Stimulated activated naive CD8-positive, alpha-beta T cell treated with anti-CD3 and anti-CD28 coated beads, Interleukin-15, Interleukin-2, amounts not matched to agents 100 ng/mL and 50 ng/mL, for 24 hours (primary cell): Measurements from ENCODE around the gene KRT36.

Experiments
- H3K27ac Mint-ChIP-seq: one replicate; pipeline ENCODE4 v1.8.0; 2021; ENCODE audit warnings: mild to moderate bottlenecking, mixed read lengths
- H3K27me3 Mint-ChIP-seq: one replicate; pipeline ENCODE4 v1.8.0; 2021; ENCODE audit warnings: mixed read lengths
- H3K36me3 Mint-ChIP-seq: one replicate; pipeline ENCODE4 v1.8.0; 2021; ENCODE audit warnings: low read depth, mixed read lengths
- H3K4me1 Mint-ChIP-seq: one replicate; pipeline ENCODE4 v1.8.0; 2021; ENCODE audit warnings: low read depth, mixed read lengths
- H3K4me3 Mint-ChIP-seq: one replicate; pipeline ENCODE4 v1.8.0; 2021; ENCODE audit warnings: mild to moderate bottlenecking, mixed read lengths
- H3K9me3 Mint-ChIP-seq: one replicate; pipeline ENCODE4 v1.8.0; 2021; ENCODE audit warnings: mixed read lengths

Gene KRT36

GRCh38 chr17:41480136-41480535 is 9.6 kb downstream of the KRT36 start:
- Mint-ChIP-seq H3K4me1 (no peaks in the 10 kb centered on the region), H3K36me3 (no peaks in the 10 kb centered on the region), H3K27ac (no peak overlapping the region)

GRCh38 chr17:41478237-41478636 is 11.5 kb downstream of the KRT36 start:
- no peak overlapping the region for H3K4me3 Mint-ChIP-seq
- H3K27ac Mint-ChIP-seq: no peak overlapping the region
- H3K27me3 Mint-ChIP-seq: no peaks in the 10 kb centered on the region
- H3K36me3 Mint-ChIP-seq: no peaks in the 10 kb centered on the region
- no peaks in the 10 kb centered on the region for H3K9me3 Mint-ChIP-seq
- no peaks in the 10 kb centered on the region for H3K4me1 Mint-ChIP-seq

More at GRCh38 chr17:41480136-41480535, 9.6 kb downstream of the KRT36 start:
- Mint-ChIP-seq H3K4me3 (no peak overlapping the region), H3K27me3 (no peaks in the 10 kb centered on the region), H3K9me3 (no peaks in the 10 kb centered on the region)

GRCh38 chr17:41476866-41477815 is 12.6 kb downstream of the KRT36 start:
- Mint-ChIP-seq H3K9me3 (peaks cover 3% of the 10 kb centered on the region), H3K36me3 (no peaks in the 10 kb centered on the region), H3K4me3 (no peak overlapping the region)

GRCh38 chr17:41475421-41475820 is 14.3 kb downstream of the KRT36 start:
- H3K36me3 Mint-ChIP-seq: no peaks in the 10 kb centered on the region
- H3K4me3 Mint-ChIP-seq: no peak overlapping the region
- no peaks in the 10 kb centered on the region for H3K27me3 Mint-ChIP-seq

More at GRCh38 chr17:41476866-41477815, 12.6 kb downstream of the KRT36 start:
- H3K27ac Mint-ChIP-seq: no peak overlapping the region
- H3K4me1 Mint-ChIP-seq: no peaks in the 10 kb centered on the region
- no peaks in the 10 kb centered on the region for H3K27me3 Mint-ChIP-seq

GRCh38 chr17:41474863-41475262 is 14.8 kb downstream of the KRT36 start:
- H3K4me3 Mint-ChIP-seq: no peak overlapping the region
- peaks cover 3% of the 10 kb centered on the region for H3K9me3 Mint-ChIP-seq
- no peaks in the 10 kb centered on the region for H3K27me3 Mint-ChIP-seq
- no peaks in the 10 kb centered on the region for H3K4me1 Mint-ChIP-seq
- H3K27ac Mint-ChIP-seq: no peak overlapping the region
- no peaks in the 10 kb centered on the region for H3K36me3 Mint-ChIP-seq

More at GRCh38 chr17:41475421-41475820, 14.3 kb downstream of the KRT36 start:
- Mint-ChIP-seq H3K4me1 (no peaks in the 10 kb centered on the region), H3K27ac (no peak overlapping the region), H3K9me3 (peaks cover 3% of the 10 kb centered on the region)

- H3K9me3 Mint-ChIP-seq: peaks cover 6% of the 10 kb centered on the region
- peaks cover 4% of the 10 kb centered on the region for H3K27me3 Mint-ChIP-seq
- no peak overlapping the region for H3K27ac Mint-ChIP-seq
- H3K4me1 Mint-ChIP-seq: no peaks in the 10 kb centered on the region
- H3K36me3 Mint-ChIP-seq: no peaks in the 10 kb centered on the region
- no peak overlapping the region for H3K4me3 Mint-ChIP-seq
Measured at GRCh38 chr17:41468346-41468745, 21.4 kb downstream of the KRT36 start.

GRCh38 chr17:41467561-41467960 is 22.1 kb downstream of the KRT36 start:
- Mint-ChIP-seq H3K36me3 (no peaks in the 10 kb centered on the region), H3K9me3 (peaks cover 3% of the 10 kb centered on the region), H3K27me3 (peaks cover 4% of the 10 kb centered on the region), H3K27ac (no peak overlapping the region), H3K4me1 (no peaks in the 10 kb centered on the region), H3K4me3 (no peak overlapping the region)

GRCh38 chr17:41466988-41467387 is 22.7 kb downstream of the KRT36 start, which contains the start of gene KRT32:
TSS of gene KRT32 (minus strand) at chr17:41467386. CDS start at chr17:41467325, 61 bp downstream.
- Mint-ChIP-seq H3K36me3 (no peaks in the 10 kb centered on the region), H3K9me3 (peaks cover 3% of the 10 kb centered on the region), H3K27ac (no peak within 1 kb of the TSS), H3K4me1 (no peaks in the 10 kb centered on the region), H3K27me3 (peaks cover 4% of the 10 kb centered on the region), H3K4me3 (no peak within 1 kb of the TSS)

- peaks cover 4% of the 10 kb centered on the region for H3K27me3 Mint-ChIP-seq
- H3K4me1 Mint-ChIP-seq: no peaks in the 10 kb centered on the region
- H3K27ac Mint-ChIP-seq: no peak overlapping the region
Measured at GRCh38 chr17:41464682-41465081, 25.0 kb downstream of the KRT36 start.

GRCh38 chr17:41464173-41464572 is 25.5 kb downstream of the KRT36 start:
- H3K27ac Mint-ChIP-seq: no peak overlapping the region
- peaks cover 4% of the 10 kb centered on the region for H3K27me3 Mint-ChIP-seq
- H3K4me3 Mint-ChIP-seq: no peak overlapping the region

More at GRCh38 chr17:41464682-41465081, 25.0 kb downstream of the KRT36 start:
- H3K9me3 Mint-ChIP-seq: peaks cover 3% of the 10 kb centered on the region
- no peaks in the 10 kb centered on the region for H3K36me3 Mint-ChIP-seq
- no peak overlapping the region for H3K4me3 Mint-ChIP-seq

GRCh38 chr17:41463746-41464145 is 26.0 kb downstream of the KRT36 start:
- no peaks in the 10 kb centered on the region for H3K4me1 Mint-ChIP-seq
- no peak overlapping the region for H3K27ac Mint-ChIP-seq
- peaks cover 4% of the 10 kb centered on the region for H3K27me3 Mint-ChIP-seq
- peaks cover 3% of the 10 kb centered on the region for H3K9me3 Mint-ChIP-seq
- H3K36me3 Mint-ChIP-seq: no peaks in the 10 kb centered on the region
- no peak overlapping the region for H3K4me3 Mint-ChIP-seq

More at GRCh38 chr17:41464173-41464572, 25.5 kb downstream of the KRT36 start:
- Mint-ChIP-seq H3K36me3 (no peaks in the 10 kb centered on the region), H3K9me3 (peaks cover 3% of the 10 kb centered on the region), H3K4me1 (no peaks in the 10 kb centered on the region)

GRCh38 chr17:41462705-41463104 is 27.0 kb downstream of the KRT36 start:
- H3K27me3 Mint-ChIP-seq: peaks cover 4% of the 10 kb centered on the region
- H3K36me3 Mint-ChIP-seq: no peaks in the 10 kb centered on the region

GRCh38 chr17:41457676-41458075 is 32.0 kb downstream of the KRT36 start:
- Mint-ChIP-seq H3K27me3 (no peaks in the 10 kb centered on the region), H3K27ac (no peak overlapping the region), H3K36me3 (no peaks in the 10 kb centered on the region), H3K4me1 (no peaks in the 10 kb centered on the region), H3K4me3 (no peak overlapping the region), H3K9me3 (no peaks in the 10 kb centered on the region)

More at GRCh38 chr17:41462705-41463104, 27.0 kb downstream of the KRT36 start:
- H3K27ac Mint-ChIP-seq: no peak overlapping the region
- H3K9me3 Mint-ChIP-seq: no peaks in the 10 kb centered on the region
- H3K4me3 Mint-ChIP-seq: no peak overlapping the region
- no peaks in the 10 kb centered on the region for H3K4me1 Mint-ChIP-seq

- Mint-ChIP-seq H3K27me3 (no peaks in the 10 kb centered on the region), H3K36me3 (no peaks in the 10 kb centered on the region), H3K4me1 (no peaks in the 10 kb centered on the region), H3K27ac (no peak overlapping the region), H3K4me3 (no peak overlapping the region), H3K9me3 (no peaks in the 10 kb centered on the region)
Measured at GRCh38 chr17:41456204-41456603, 33.5 kb downstream of the KRT36 start.

GRCh38 chr17:41455236-41455635 is 34.5 kb downstream of the KRT36 start:
- Mint-ChIP-seq H3K4me1 (no peaks in the 10 kb centered on the region), H3K36me3 (no peaks in the 10 kb centered on the region), H3K27ac (no peak overlapping the region), H3K4me3 (no peak overlapping the region), H3K9me3 (no peaks in the 10 kb centered on the region), H3K27me3 (no peaks in the 10 kb centered on the region)
